ENCODE results near the gene OSBP. TPM values are rescaled to one million over a fixed set of nuclear protein-coding genes. Genes with fewer than 3 reads are reported as not detected.

Gene OSBP
- total RNA-seq, 1 donor from 2014 or later: 40.1 TPM

DNA sequence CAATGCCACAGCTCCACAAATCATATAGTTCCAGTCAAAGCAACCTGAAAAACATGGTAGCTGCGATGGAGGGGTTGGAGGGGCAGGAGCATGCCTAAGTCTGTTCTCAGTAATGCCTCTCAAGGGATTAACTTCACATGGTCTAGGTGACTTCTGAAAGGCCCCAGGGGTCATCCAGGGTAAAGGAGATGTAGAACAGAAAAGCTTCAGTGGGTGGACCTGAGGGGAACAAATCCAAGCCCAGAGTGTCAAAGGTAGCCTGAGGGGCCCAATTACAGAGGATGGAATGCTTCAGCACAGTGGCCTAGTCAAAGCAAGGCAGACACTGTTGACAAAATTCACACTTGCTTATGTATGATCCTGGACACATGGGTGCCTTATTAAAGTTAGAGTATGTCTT is 80.9 kb downstream of the OSBP start:
- intact Hi-C loops (cut with micrococcal nuclease): loop anchor here (5.0 kb wide), 2 partner anchors 133 to 268 kb away; partner anchors contain the start of gene PATL1
- no peaks in the 10 kb centered on the region for H3K9me3 Mint-ChIP-seq
- H3K4me3 Mint-ChIP-seq: no peak overlapping the region
- peaks cover 3% of the 10 kb centered on the region for H3K27me3 Mint-ChIP-seq
- no peak for DNase-seq
- H3K36me3 Mint-ChIP-seq (ENCODE audit: low read depth): no peaks in the 10 kb centered on the region
- H3K27ac Mint-ChIP-seq: no peak overlapping the region
- peaks cover 18% of the 10 kb centered on the region for H3K4me1 Mint-ChIP-seq

DNA sequence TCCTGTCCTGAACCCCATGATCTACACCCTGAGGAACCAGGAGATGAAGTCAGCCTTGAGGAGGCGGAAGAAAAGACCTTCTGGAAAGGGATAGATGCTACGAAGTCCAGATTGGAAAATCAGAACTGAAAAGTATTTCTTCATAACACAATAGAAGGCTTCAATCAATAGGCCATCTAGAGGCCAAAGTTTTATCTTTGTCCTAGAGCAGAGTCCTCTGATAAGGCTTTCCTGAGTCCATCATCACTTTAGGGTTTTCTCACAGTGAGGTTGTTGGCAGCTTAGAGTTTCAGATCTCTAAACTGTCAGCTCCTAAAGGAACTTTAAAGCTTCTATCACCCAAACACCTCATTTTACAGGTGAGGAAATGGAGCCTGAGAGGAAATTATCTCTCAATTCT is 83.0 kb downstream of the OSBP start:
- intact Hi-C loops (cut with micrococcal nuclease): no loop called here
- peaks cover 15% of the 10 kb centered on the region for H3K4me1 Mint-ChIP-seq

DNA sequence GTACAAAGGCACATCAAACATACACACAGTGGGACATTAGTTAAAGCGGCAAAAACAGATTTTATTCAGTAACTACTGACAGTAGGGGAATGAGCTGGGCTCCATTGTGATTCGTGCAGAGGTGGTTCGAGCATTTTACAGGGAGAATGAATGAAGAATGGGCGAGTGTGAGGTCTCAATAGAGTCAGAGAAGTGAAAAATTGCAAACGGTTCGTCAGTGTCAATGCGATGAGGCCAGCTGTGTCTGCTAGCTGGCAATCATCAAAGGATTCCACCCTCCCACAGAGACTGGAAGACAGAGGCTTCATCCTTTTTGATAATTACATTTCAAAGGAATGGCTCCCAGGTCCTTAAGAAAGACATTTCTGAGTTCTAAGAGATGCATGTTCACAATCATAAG is 86.9 kb downstream of the OSBP start:
- DNase-seq: no peak
- H3K9me3 Mint-ChIP-seq: no peaks in the 10 kb centered on the region
- H3K4me1 Mint-ChIP-seq: peaks cover 6% of the 10 kb centered on the region
- no peaks in the 10 kb centered on the region for H3K36me3 Mint-ChIP-seq (ENCODE audit: low read depth)
- intact Hi-C loops (cut with micrococcal nuclease): no loop called here
- no peak overlapping the region for H3K4me3 Mint-ChIP-seq
- no peak overlapping the region for H3K27ac Mint-ChIP-seq
- H3K27me3 Mint-ChIP-seq: peaks cover 12% of the 10 kb centered on the region

More for the DNA sequence above, 83.0 kb downstream of the OSBP start:
- Mint-ChIP-seq H3K9me3 (no peaks in the 10 kb centered on the region), H3K27me3 (peaks cover 3% of the 10 kb centered on the region), H3K4me3 (no peak overlapping the region), H3K27ac (no peak overlapping the region), H3K36me3 (ENCODE audit: low read depth) (no peaks in the 10 kb centered on the region)
- no peak for DNase-seq

Other genes starting within 250 kb of the OSBP start
- gene OR5A2, start 189.4 kb downstream of the OSBP start, total RNA-seq: not detected in 2 replicates
- gene OR5A1, start 179.3 kb downstream of the OSBP start, total RNA-seq: not detected in 2 replicates
- not detected in 2 replicates for gene OR4D6, start 158.8 kb downstream of the OSBP start, total RNA-seq
- not detected in 2 replicates for gene OR4D10, start 142.5 kb downstream of the OSBP start, total RNA-seq
- not detected in 2 replicates for gene OR4D11, start 112.2 kb downstream of the OSBP start, total RNA-seq
- not detected in 2 replicates for gene OR4D9, start 104.2 kb downstream of the OSBP start, total RNA-seq
- 72.4 and 76.1 TPM in 2 replicates for gene PATL1, start 53.3 kb upstream of the OSBP start, total RNA-seq
- gene OR10V1, start 98.1 kb upstream of the OSBP start, total RNA-seq: not detected in 2 replicates
- 19.2 and 20.1 TPM in 2 replicates for gene STX3, start 139.6 kb upstream of the OSBP start, total RNA-seq
- gene MRPL16, start 195.0 kb upstream of the OSBP start, total RNA-seq: 96.8 and 97.4 TPM in 2 replicates
- gene CBLIF, start 229.7 kb upstream of the OSBP start, total RNA-seq: not detected in 2 replicates